ELF-1 (cell line): ENCODE data around the gene GINS2.

Experiments used
- DNase-seq: peaks from one replicate; pipeline ENCODE4 v3.0.0-alpha.2; 2016; ENCODE audit warnings: low read depth, low spot score

The GINS2 gene

GRCh38 chr16:85654251-85655095 lies 34.3 kb downstream of the GINS2 start:
- DNase-seq = no peak

- no peak for DNase-seq
These were observed 35.4 kb downstream of the GINS2 start for GRCh38 chr16:85653290-85653891.

GRCh38 chr16:85652431-85653221 lies 36.1 kb downstream of the GINS2 start:
- peak; percentile 57 for DNase-seq

GRCh38 chr16:85651629-85652430 lies 36.9 kb downstream of the GINS2 start:
- DNase-seq = no peak

- DNase-seq = no peak
These were observed 37.7 kb downstream of the GINS2 start for GRCh38 chr16:85650844-85651628.

GRCh38 chr16:85650135-85650843 lies 38.5 kb downstream of the GINS2 start:
- peak; percentile 57 for DNase-seq

- no peak for DNase-seq
These were observed 39.2 kb downstream of the GINS2 start for GRCh38 chr16:85649411-85650134.

GRCh38 chr16:85648805-85649204 lies 39.9 kb downstream of the GINS2 start:
- DNase-seq = no peak

- DNase-seq = no peak
These were observed 40.6 kb downstream of the GINS2 start for GRCh38 chr16:85648070-85648714.

GRCh38 chr16:85646976-85647375 lies 41.8 kb downstream of the GINS2 start:
- no peak for DNase-seq

GRCh38 chr16:85646358-85646907 lies 42.3 kb downstream of the GINS2 start:
- no peak for DNase-seq

GRCh38 chr16:85645021-85645589 lies 43.6 kb downstream of the GINS2 start:
- peak; percentile 67 for DNase-seq

- DNase-seq = no peak
These were observed 44.6 kb downstream of the GINS2 start for GRCh38 chr16:85644093-85644712.

- DNase-seq = no peak
These were observed 45.1 kb downstream of the GINS2 start for GRCh38 chr16:85643631-85644030.

GRCh38 chr16:85642762-85643358 lies 45.9 kb downstream of the GINS2 start:
- no peak for DNase-seq

GRCh38 chr16:85641776-85642176 lies 47.0 kb downstream of the GINS2 start:
- no peak for DNase-seq

- DNase-seq = no peak
These were observed 47.4 kb downstream of the GINS2 start for GRCh38 chr16:85641305-85641704.
